Cardiac fibroblast (primary cell): ENCODE results near the gene HSDL1.

ENCODE experiments used
- DNase-seq, 2 donors: peaks; one replicate each; pipeline versions ENCODE4 v3.0.0 to v3.0.0-alpha.2; 2010; ENCODE audit warnings: low read depth in 2 of 2
- H3K4me3 ChIP-seq, 2 donors: replicated peaks in 1 of 2; 1 replicate in 1 of 2; 2 replicates in 1 of 2; pipeline ENCODE4 v1.5.1; 2011; ENCODE audit warnings: low read depth in 2 of 2, low read length in 2 of 2, mild to moderate bottlenecking in 2 of 2, moderate library complexity in 1 of 2
- TF ChIP-seq, protein P1 (sequence below): IDR thresholded peaks from one replicate; pipeline ENCODE4 v1.5.1; 2011; ENCODE audit warnings: low read depth, mild to moderate bottlenecking, low read length, inconsistent platforms

The HSDL1 gene

DNA sequence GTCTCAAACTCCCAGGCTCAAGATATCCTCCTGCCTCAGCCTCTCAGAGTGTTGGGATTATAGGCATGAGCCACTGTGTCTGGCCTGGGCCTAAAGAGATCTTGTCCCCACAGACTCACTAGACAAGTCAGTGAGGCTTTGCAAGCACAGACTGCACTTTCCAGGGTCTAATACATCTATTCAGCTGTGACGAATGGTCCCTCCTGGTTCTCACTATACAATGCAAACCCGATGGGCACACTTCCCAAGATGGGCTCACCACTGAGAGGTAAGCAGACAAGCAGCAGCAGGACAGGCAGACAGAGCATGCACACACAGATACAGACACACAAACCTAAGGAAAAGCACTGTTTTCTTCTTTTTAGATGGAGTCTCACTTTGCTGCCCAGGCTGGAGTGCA is 37.1 kb downstream of the HSDL1 start:
- no peak overlapping the region for H3K4me3 ChIP-seq
- TF ChIP-seq, protein P1, sequence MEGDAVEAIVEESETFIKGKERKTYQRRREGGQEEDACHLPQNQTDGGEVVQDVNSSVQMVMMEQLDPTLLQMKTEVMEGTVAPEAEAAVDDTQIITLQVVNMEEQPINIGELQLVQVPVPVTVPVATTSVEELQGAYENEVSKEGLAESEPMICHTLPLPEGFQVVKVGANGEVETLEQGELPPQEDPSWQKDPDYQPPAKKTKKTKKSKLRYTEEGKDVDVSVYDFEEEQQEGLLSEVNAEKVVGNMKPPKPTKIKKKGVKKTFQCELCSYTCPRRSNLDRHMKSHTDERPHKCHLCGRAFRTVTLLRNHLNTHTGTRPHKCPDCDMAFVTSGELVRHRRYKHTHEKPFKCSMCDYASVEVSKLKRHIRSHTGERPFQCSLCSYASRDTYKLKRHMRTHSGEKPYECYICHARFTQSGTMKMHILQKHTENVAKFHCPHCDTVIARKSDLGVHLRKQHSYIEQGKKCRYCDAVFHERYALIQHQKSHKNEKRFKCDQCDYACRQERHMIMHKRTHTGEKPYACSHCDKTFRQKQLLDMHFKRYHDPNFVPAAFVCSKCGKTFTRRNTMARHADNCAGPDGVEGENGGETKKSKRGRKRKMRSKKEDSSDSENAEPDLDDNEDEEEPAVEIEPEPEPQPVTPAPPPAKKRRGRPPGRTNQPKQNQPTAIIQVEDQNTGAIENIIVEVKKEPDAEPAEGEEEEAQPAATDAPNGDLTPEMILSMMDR = no peak
- no peak for DNase-seq

DNA sequence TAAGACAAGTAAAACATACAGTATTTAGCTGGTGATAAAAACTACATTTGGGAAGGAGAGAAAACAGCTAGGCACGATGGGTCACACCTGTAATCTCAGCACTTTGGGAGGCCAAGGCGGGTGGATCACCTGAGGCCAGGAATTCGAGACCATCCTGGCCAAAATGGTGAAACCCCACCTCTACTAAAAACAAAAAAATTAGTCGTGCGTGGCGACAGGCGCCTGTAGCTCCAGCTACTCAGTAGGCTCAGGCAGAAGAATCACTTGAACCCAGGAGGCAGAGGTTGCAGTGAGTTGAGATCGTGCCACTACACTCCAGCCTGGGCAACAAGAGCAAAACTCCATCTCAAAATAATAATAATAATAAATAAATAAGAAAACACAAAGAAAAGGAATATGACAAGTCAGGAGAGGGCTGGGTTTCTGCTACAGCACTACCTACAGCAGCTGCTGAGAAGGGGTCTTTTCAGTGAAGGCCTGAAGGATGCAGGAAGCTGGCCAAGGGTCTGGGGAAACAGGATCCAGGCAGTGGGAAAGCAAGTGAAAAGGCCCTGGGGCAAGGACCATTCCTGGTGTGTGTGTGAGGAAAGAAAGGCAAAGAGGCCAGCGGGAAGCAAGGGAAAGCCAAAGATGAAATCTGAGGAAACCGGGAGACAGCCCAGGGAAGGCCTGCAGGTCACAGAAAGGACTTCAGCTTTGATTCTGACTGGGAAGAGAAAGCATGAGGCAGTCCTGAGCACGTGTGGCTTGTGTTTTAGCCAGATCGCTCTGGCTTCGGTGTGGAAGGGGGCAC is 38.8 kb downstream of the HSDL1 start:
- TF ChIP-seq, protein P1 = no peak
- H3K4me3 ChIP-seq = no peak overlapping the region
- DNase-seq = no peak

DNA sequence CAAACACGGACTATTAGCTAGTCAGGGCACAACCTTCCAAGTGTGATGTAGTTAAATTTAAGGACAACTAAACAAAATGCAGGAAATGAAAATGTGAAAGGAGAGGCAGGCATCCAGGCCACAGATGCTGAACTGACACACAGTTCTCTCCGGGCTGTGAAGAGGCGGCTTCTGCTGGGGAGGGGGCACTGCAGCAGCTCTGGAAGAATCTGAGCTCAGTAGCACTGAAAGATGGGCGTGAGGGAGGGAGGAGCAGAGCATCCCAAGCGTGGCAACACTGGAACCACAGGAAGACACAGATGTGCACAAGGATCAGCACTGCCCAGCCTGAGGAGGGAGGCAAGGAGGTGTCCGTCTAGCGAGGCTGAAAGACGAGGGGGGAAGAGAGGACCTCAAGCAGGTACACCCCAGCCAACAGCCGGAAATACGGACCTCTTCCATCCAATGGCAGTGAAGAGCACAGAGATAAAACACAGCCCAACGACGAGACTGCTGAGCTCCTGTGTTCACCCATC is 39.6 kb downstream of the HSDL1 start:
- DNase-seq = no peak
- TF ChIP-seq, protein P1 = no peak
- no peak overlapping the region for H3K4me3 ChIP-seq

DNA sequence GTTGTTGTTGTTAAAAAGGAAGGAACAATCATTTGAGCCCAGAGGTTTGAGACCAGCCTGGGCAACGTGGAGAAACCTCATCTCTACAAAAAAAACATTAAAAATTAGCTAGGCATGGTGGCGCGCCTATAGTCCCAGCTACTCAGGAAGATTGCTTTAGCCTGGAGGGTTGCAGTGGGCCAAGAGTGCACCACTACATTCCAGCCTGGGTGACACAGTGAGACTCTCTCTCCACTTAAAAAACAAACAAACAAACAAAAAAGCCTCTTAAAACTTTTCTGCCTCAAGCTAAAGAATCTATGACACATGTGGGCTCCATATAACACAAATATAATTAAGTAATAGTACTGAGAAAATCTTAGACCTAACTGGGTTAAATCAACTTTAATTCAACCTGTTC is 40.7 kb downstream of the HSDL1 start:
- no peak for DNase-seq
- TF ChIP-seq, protein P1 = no peak
- no peak overlapping the region for H3K4me3 ChIP-seq

DNA sequence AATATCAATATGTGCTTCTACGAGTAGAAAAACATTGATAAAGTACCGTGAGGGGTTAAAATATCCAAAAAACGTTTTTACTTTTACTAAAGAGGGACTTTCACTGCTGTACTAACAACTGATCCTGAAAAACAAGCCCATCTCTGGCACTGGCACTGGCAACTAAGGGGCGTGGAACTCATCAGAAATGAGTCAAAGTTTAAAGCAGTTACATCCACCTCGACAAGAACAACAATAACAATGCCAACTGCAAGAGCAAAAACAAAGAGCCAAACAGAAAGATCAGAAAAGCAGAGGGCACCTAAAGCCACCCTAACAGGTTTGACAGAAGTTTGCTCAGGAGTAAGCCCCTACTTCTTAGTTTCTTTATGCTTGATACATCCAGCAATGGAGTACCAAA is 41.3 kb downstream of the HSDL1 start:
- DNase-seq = peak; percentile 26 to 48
- no peak overlapping the region for H3K4me3 ChIP-seq
- TF ChIP-seq, protein P1 = no peak

DNA sequence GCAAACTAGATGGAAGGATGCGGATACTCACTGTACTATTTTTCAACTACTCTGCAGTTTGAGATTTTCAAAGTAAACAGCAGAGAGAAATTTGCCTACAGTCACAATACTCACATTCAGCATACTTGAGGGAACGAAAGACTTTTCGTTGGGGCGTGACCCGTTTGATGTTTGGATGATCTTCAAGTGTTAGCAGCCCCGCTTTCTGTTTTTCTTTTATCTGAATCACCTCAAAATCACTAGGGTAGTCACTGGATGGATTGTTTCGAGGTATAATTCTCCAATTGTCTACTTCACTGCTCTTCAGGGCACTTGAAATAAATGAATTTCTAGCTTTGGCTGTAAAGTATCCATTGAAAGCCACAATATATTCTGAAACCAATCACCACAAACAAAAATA is 46.0 kb downstream of the HSDL1 start:
- peak in 1 of 2 donors; percentile 56 for DNase-seq
- H3K4me3 ChIP-seq = no peak overlapping the region
- TF ChIP-seq, protein P1 = no peak

DNA sequence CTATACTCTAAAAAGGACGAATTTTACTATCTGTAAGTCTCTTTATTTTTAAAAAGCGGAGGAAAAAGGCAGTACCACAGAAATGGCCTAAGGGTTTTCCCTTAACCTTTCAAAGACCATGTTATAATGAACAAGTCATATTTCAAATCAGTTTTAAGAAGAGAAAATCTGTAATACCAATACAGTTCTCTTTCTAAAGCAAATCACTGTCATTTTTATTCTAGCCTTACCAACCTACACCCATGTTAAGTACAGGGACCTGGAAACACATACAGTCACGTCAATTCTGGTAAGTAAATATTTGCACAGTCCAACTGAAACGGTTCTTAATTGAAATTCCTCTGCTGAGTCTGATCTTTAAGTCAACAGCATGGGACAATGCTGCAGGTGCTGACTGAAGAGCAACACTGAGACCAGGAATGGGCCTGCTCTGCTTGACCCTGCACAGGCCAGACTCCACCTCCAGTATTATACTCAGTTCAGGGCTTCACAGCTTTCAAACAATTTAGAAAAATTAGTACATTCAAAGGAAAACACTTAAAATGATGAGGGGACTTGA is 48.5 kb downstream of the HSDL1 start:
- no peak overlapping the region for H3K4me3 ChIP-seq
- TF ChIP-seq, protein P1 = no peak
- no peak for DNase-seq
